NCI-H2107 treated with DMSO at 0.1 percent for 48 hours (cell line): ENCODE results near the gene TUB.

Source experiments
- DNase-seq: peaks from one replicate; lab custom pipeline; 2025; ENCODE audit not compliant: unreplicated experiment; lab: John Stamatoyannopoulos, UW

The TUB gene

DNA sequence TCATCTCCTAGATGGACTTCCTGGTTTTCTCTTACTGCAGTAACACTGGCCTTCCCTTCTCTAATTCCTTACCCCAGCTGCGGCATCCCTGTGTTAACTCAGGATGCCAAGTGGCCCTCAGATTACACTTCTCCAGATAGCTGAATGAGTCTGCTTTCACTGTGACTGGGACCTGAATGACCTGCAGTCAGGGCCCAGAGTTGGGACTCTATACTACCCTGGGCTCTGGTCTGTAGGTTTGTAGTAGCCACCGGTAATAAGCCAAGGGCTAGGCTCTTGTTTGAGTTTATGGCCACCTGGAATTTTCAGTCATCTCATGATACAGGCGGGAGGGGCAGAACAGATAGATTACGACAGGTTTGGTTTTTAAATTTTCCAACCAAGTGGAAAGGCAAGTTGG lies 24.1 kb downstream of the TUB start:
- DNase-seq = no peak

DNA sequence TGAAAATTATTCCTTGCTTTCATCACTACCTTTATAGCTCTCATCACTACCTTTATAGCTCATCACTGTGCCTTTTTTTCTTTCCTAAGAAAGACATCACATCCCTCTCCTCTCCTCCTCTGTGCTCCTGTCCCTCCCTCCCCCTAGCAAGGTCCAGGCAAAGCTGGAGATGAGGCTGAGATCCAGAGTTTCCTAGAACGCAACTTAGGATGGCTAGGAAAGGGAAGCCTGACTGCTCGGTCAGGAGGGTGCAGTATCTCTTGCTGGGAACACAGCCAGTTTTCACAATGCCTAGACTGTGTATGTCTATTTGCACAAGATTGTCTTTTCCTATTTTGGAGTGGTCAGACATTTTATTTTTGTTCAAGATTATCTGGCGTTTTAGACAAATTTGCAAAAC lies 24.7 kb downstream of the TUB start:
- no peak for DNase-seq

DNA sequence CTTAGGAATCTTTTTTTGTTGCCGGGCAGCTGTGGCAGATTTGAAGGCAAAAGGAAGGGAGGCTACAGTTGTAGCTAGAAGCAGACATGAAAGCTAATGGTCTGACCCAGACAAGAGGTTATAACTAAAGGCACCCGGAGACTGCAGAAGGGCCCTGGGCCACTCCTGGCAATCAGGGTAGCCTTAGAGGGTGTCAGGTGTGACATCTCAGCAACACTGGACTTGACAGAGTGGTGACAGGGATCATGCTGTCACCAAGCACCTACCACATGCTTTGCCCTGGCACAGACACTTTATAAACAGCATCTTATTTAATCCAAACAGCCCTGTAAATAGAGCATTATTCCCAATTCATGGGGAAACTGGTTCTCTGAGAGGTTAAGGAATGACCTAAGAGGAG lies 25.7 kb downstream of the TUB start:
- DNase-seq = no peak

DNA sequence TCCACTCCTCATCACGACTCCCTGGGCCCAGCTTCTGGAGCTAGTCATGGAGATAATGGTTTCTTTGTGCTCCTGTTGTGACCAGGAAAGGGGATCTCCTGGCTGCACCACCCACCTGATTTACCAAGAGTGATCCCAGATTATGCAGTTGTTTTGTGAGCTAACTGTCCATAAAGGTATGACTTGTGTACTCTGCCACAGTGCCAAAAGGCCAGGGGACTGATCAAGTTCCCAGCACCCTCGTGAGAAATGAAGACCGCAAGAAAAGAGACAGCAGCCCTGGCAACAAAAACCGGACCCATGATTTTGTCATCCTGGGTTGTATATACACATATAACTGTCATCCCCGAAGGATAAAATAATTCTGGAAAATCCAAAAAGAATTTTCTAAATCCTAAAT lies 26.6 kb downstream of the TUB start:
- DNase-seq = no peak

DNA sequence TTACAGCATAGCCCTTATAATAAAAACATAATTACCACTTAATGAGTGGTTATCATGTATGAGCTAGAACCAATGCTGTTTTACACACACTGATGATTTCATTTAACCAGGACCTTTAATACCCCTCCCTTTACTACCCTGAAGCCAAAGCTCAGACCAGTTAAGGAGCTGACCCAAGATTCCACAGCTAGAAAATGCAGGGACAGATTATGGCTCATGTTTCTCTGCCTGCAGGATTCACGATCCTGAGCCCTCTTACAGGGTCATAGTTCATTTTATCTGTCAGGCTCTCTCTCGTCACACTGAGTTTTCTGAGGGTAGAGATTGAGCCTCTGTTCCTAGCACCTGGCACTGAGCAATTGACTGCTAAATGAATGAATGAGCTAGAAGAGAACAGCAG lies 27.4 kb downstream of the TUB start:
- no peak for DNase-seq

DNA sequence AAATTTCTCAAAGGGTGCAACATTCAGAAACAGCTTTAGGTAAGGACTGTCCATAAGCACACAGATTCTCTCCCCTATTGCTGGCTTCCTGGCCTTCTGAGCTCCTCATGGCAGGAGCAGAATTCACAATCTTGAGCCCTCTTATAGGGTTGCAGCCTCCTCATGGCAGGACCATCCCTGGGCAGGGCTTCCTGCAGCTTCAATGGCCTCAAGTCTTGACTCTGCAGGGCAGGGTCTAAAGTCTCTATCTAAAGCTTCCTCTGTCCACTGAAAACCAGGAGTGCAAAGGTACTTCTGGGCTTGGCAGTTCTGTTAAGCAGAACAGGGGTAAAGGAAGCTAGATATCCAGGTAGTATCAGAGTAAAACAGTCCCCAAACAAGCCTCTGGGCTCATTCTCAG lies 28.7 kb downstream of the TUB start:
- no peak for DNase-seq

DNA sequence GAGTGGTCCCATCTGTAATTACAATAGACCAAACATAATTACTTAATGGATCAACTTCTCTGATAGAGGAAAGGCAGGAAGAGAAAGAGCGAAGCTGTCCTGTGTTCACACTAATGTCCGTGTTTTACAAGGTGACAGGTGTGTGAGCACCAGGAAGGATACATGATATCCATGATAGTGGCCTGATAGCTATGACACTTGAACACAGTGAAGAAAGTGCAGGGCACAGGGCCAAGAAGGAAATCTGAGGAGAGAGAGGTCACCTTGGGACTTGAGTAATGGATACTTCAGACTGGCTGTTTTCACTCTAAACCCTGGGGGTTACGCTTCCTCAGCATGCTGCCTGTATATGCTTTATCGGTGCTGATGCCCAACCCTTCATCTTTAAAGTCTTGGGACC lies 29.4 kb downstream of the TUB start:
- DNase-seq = peak; percentile 79

DNA sequence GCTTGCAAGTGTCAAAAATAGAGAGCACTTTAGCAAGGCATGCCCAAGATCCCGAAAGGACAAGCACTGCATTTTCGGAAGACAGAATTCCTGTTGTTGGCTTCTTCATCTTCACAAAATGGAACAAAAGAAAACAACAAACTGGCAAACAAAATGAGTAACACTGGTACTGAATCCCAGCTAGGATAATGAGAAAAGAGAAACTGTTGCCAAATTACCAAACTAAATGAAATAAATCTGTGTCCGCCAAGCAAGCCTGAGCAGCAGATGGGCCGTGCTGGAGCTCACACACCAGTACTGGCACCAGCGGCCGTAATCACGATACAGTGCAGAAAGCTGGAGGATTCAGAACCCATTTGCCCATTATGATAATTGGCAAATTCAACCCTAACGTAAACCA lies 30.6 kb downstream of the TUB start:
- no peak for DNase-seq

DNA sequence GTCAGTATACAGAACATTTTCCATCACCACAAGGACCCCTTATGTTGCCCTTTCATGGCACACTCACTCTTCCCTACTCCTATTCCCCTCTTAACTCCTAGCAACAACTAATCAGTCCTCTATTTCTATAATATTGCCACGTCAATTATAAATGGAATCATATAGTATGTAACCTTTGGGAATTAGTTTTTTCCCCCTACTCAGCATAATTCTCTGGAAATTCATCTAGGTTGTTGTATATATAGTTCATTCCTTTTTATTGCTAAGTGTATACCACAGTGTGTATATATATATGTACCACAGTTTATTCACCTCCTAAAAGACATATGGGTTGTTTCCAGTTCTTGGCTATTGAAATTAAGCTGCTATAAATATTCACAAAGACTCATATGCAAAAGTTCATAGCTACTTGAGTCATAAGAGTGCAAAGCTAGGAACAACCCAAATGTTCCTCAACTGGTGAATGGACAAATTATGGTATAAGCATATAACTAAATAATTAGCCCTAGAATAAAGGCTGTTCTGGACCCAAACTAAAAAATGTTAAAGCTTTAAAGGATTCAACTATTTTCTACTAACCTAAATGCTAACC lies 41.3 kb downstream of the TUB start:
- no peak for DNase-seq

DNA sequence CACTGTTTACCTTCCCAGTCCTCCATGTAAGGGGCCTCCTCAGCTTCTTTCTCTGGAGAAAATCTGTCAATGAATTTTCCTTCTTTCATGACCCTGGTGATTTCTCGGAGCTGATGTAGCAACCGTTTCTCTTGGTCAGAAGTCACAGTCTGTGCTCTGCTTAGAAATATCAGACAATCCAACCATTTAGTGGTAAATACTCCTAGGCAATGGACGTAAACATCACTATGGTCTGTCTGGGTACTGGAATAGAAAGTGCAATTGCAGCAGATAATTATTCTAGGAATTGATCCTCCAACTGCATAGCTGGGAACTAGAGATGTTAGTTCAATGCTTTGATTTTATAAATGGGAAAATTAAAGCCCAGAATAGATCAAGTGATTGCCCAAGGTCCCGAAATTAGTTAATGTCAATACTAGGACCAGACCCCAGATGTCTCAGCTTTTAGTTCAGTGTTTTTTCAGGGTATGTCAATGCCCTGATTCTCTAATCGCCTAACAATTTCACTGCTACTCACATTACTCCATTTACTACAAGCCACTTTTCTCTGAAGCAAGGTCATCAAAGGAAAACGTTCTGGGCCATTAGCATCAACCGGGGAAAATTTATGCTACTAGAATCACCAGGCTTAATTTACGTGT lies 45.8 kb downstream of the TUB start:
- DNase-seq = no peak

DNA sequence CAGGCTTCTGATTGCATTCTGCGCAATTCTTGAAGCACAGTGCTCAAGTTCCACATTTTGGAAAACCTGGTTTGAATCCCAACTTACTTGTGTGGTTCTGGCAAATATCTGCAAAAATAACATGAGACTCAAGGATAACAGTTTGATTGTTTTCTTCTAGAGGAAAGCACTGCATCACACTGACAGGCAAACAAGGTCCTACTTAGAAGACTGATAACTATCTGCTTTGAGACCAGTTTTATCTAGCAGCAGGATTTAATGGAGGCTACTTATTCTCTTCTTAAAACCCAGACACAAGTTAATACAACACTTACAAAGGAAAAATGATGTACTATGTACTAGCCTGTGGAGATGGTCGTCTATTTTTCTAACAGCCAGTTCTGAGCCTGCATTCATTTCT lies 46.4 kb downstream of the TUB start:
- no peak for DNase-seq

DNA sequence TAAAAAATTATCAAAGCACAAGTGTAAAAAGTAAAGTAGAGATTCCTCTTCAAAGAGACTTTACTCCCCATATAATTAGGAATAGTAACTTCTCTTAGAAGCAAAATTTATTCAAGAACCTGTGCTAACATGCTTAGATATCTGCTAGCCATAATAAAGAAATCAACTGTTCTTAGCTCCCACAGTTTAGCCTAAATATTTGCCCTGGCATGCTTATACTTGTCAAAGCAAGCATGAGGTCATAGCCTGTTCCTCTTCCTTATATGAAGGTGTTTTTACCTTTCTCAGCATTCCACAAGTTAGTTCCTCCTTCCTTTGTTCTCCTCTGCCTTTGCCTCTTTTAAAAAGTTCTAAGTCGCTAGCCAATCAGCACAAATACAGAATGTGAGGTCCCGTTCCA lies 57.5 kb downstream of the TUB start:
- no peak for DNase-seq

DNA sequence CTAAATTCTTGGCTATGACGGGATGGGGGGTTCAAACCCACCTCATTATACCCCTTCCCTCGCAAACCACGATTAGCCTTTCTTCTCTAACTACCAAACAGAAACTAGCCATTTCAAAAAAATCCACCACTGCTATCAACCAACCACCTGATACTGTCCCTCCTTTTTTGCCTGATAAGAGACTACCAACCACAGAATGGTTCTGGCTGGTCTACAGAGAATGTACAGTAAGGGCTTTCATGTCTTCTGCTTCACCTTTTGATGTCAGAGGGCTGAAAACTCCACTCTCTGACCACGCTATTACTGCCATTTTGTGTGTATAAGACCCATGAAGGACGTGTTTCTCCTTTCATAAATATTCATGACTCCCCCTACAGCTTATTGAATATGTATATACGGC lies 68.7 kb downstream of the TUB start:
- no peak for DNase-seq
